Right lobe of liver (tissue), 4 donors: ENCODE results near the gene ICAM3.

Experiments used
- CTCF ChIP-seq, 4 donors: fragments of 200-600 bp in 3 of 4; fragments of 450-650 bp in 1 of 4; IDR thresholded peaks; one replicate each; pipeline versions ENCODE4 v1.5.1 to v1.8.0; 2016 to 2022; ENCODE audit warnings: antibody characterized with exemption in 4 of 4, mild to moderate bottlenecking in 2 of 4
- POLR2A ChIP-seq: fragments of 450-650 bp; IDR thresholded peaks from one replicate; pipeline ENCODE4 v1.6.1; 2017; ENCODE audit warnings: antibody characterized with exemption, mild to moderate bottlenecking
- donor health status: DM: no; HTN: no; CAD: no.
- donor health status: DM: no; HTN: no; CAD: no.
- donor health status: DM: no; HTN: yes; CAD: no.

DNA sequence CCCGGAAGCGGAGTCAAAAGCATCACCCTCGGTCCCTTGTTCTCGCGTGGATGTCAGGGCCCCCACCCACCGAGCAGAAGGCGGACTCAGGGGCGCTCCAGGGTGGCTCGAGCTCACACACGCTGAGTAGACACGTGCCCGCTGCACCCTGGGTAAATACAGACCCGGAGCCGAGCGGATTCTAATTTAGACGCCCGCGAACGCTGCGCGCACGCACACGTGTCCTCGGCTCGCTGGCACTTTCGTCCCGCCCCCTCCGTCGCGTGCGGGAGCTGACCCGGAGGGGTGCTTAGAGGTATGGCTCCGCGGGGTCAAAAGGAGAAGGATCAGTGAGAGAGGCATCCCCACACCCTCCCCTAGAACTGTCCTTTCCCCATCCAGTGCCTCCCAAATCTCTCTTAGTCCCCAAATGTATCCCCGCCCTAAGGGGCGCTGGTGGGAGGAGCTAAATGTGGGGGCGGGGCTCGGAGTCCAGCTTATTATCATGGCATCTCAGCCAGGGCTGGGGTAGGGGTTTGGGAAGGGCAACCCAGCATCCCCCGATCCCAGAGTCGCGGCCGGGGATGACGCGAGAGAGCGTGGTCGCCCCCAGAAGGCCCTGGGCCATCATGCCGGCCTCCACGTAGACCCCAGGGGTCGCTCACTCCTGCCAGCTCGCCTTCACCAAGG is 50.1 kb downstream of the ICAM3 start:
- TF ChIP-seq CTCF (IDR thresholded peaks at IDR 0.05) (no peak), POLR2A (no peak)
